Measurements from ENCODE around the gene GFY. TPM values are rescaled to one million over a fixed set of nuclear protein-coding genes. Genes with fewer than 3 reads are reported as not detected.

Gene GFY
- not detected for polyA plus RNA-seq (ENCODE audit: insufficient read length in 4 of 4)

GRCh38 chr19:49425178-49425577 lies at the start of gene GFY:
GFY (plus strand) TSS chr19:49425388; CDS start chr19:49426431, 1,043 bp downstream.
- DNase-seq (ENCODE audit: low read depth in 4 of 4, low spot score in 3 of 4): no peak

GRCh38 chr19:49378512-49378911 lies 46.7 kb upstream of the GFY start:
- no peak for DNase-seq (ENCODE audit: low read depth in 4 of 4, low spot score in 3 of 4)

- no peak for DNase-seq (ENCODE audit: low read depth in 4 of 4, low spot score in 3 of 4)
These were observed 44.8 kb upstream of the GFY start for GRCh38 chr19:49380391-49380790.

GRCh38 chr19:49382639-49383038 lies 42.5 kb upstream of the GFY start:
- DNase-seq (ENCODE audit: low read depth in 4 of 4, low spot score in 3 of 4): no peak

- DNase-seq (ENCODE audit: low read depth in 4 of 4, low spot score in 3 of 4): no peak
These were observed 41.6 kb upstream of the GFY start for GRCh38 chr19:49383599-49383998.

GRCh38 chr19:49387936-49388372 lies 37.2 kb upstream of the GFY start, which contains the start of gene KASH5:
KASH5 (plus strand) TSS chr19:49388249; CDS start chr19:49390884, 2,635 bp downstream.
- peak in 1 of 4 donors; percentile 40 for DNase-seq (ENCODE audit: low read depth in 4 of 4, low spot score in 3 of 4)

- no peak for DNase-seq (ENCODE audit: low read depth in 4 of 4, low spot score in 3 of 4)
These were observed 35.8 kb upstream of the GFY start for GRCh38 chr19:49389406-49389805.

GRCh38 chr19:49390131-49390928 lies 34.9 kb upstream of the GFY start:
- no peak for DNase-seq (ENCODE audit: low read depth in 4 of 4, low spot score in 3 of 4)

GRCh38 chr19:49390929-49391359 lies 34.2 kb upstream of the GFY start:
- DNase-seq (ENCODE audit: low read depth in 4 of 4, low spot score in 3 of 4): no peak

GRCh38 chr19:49391581-49392399 lies 33.4 kb upstream of the GFY start:
- DNase-seq (ENCODE audit: low read depth in 4 of 4, low spot score in 3 of 4): peak in 2 of 4 donors; percentile 60 to 63

GRCh38 chr19:49393881-49394280 lies 31.3 kb upstream of the GFY start:
- no peak for DNase-seq (ENCODE audit: low read depth in 4 of 4, low spot score in 3 of 4)

- DNase-seq (ENCODE audit: low read depth in 4 of 4, low spot score in 3 of 4): no peak
These were observed 29.4 kb upstream of the GFY start for GRCh38 chr19:49395581-49396407.

GRCh38 chr19:49396738-49397505 lies 28.3 kb upstream of the GFY start:
- no peak for DNase-seq (ENCODE audit: low read depth in 4 of 4, low spot score in 3 of 4)

GRCh38 chr19:49398001-49398615 lies 27.1 kb upstream of the GFY start:
- no peak for DNase-seq (ENCODE audit: low read depth in 4 of 4, low spot score in 3 of 4)

GRCh38 chr19:49398931-49399330 lies 26.3 kb upstream of the GFY start:
- DNase-seq (ENCODE audit: low read depth in 4 of 4, low spot score in 3 of 4): no peak

GRCh38 chr19:49400029-49400428 lies 25.2 kb upstream of the GFY start:
- no peak for DNase-seq (ENCODE audit: low read depth in 4 of 4, low spot score in 3 of 4)

GRCh38 chr19:49403404-49404187 lies 21.6 kb upstream of the GFY start:
- no peak for DNase-seq (ENCODE audit: low read depth in 4 of 4, low spot score in 3 of 4)

GRCh38 chr19:49407079-49407478 lies 18.1 kb upstream of the GFY start:
- DNase-seq (ENCODE audit: low read depth in 4 of 4, low spot score in 3 of 4): no peak
